Body of pancreas (tissue), 4 donors: Measurements from ENCODE around the gene CD52.

Experiments used
- POLR2A ChIP-seq, 3 donors: fragments of 450-650 bp; IDR thresholded peaks; one replicate each; pipeline ENCODE4 v1.6.1; 2016; ENCODE audit warnings: antibody characterized with exemption in 3 of 3, mild to moderate bottlenecking in 2 of 3
- TF ChIP-seq, protein P1 (sequence below), 7 experiments: fragments of 450-650 bp in 4 of 7; fragments of 200-600 bp in 3 of 7; sonication (generic) in 3 of 7; IDR thresholded peaks; one replicate each; pipeline ENCODE4 v1.5.1; 2016 to 2019; ENCODE audit warnings: antibody characterized with exemption in 7 of 7

DNA sequence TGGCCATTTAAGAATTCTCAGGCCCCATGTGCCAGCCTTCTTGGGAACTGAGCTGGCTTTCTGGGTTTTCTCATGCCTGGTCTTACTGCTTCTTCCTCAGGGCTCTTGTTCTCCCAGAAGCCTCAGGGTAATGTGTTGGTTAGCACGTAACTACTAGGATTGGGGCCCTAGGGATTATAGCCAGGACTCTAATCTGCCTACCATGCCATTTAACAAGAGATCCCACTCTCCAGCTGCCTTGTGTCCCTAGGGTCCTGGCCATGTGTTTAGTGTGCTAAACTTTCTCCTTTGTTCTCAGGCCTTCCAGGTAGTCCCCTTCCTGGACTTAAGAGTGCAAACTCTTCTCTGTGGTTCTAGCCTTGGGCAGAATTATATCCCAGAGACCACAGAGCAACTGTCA, 40.0 kb upstream of the CD52 start:
- TF ChIP-seq, protein P1, sequence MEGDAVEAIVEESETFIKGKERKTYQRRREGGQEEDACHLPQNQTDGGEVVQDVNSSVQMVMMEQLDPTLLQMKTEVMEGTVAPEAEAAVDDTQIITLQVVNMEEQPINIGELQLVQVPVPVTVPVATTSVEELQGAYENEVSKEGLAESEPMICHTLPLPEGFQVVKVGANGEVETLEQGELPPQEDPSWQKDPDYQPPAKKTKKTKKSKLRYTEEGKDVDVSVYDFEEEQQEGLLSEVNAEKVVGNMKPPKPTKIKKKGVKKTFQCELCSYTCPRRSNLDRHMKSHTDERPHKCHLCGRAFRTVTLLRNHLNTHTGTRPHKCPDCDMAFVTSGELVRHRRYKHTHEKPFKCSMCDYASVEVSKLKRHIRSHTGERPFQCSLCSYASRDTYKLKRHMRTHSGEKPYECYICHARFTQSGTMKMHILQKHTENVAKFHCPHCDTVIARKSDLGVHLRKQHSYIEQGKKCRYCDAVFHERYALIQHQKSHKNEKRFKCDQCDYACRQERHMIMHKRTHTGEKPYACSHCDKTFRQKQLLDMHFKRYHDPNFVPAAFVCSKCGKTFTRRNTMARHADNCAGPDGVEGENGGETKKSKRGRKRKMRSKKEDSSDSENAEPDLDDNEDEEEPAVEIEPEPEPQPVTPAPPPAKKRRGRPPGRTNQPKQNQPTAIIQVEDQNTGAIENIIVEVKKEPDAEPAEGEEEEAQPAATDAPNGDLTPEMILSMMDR (IDR thresholded peaks at IDR 0.05) = no peak
- TF ChIP-seq POLR2A (IDR thresholded peaks at IDR 0.05) = no peak
